ENCODE results near the gene IGFL4.
"Not testable (repeated sequence)": the region's sequence is repeated elsewhere in the genome, so short reads cannot be mapped to it uniquely, and the experiment has no call there.

The IGFL4 gene

DNA sequence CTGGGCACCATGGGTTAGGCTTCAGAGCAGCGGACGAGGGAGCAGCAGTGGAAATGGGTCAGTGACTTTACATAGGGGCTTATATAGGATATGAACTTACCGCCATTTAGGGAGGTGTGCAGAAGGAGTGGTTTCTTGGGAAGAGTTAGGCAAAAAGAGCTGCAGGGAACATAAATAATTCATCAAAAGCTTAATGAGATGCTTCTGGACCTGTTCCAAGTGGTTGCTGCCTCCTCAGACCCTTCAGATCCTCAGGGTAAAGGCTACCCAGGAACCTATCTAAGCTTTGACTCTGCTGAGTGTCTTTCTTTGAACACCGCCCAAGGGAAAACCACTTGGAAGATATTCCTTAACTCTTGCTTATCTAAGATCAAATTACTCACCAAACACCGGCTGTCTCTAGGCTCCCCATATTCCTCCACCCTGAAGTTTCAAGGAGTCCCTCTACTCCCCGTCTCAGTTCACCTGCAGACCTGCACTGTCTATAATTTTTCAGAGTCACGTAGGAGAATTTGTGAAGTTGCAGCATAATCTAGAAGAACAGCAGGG is at the start of gene IGFL4:
Gene IGFL4 (minus strand): TSS at position 51 of the 549 bp plus-strand sequence. CDS start 40 bp downstream, at position 11.
- no peak for DNase-seq

DNA sequence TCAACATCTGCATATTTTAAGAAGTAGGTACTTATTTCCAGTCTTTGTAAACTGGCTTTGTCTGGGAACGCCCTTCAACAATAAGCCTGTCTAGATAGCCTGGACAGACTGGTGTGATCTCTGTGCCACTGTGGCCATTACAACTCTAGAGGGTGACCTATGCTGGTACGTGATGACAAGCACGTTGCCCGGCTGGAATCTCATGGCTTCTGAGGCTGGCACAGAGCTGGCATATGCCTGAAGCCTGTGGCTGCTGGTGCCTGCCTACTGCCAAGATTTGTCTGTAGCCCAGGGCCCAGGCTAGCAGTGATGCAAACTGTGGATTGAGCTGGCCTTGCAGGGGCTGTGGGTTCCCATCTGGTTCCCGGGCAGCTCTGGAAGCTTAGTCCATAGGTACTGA is 49.6 kb upstream of the IGFL4 start:
- DNase-seq: no peak

DNA sequence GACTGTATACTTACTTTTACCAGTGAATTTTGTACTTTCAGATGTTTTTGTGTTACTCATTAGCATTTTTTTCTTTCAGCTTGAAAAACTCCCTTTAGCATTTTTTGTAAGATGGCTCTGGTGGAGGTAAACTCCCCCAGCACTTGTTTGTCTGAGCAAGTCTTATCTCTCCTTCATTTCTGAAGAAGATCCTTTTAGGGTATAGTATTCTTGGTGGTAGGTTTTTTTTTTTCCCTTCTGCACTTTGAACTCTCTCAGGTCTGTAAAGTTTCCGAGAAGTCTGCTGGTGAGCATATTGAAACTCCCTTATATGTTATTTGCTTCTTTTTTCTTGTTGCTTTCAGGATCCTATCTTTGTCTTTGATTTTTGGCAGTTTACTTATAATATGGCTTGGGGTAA is 48.6 kb upstream of the IGFL4 start:
- DNase-seq: no peak

DNA sequence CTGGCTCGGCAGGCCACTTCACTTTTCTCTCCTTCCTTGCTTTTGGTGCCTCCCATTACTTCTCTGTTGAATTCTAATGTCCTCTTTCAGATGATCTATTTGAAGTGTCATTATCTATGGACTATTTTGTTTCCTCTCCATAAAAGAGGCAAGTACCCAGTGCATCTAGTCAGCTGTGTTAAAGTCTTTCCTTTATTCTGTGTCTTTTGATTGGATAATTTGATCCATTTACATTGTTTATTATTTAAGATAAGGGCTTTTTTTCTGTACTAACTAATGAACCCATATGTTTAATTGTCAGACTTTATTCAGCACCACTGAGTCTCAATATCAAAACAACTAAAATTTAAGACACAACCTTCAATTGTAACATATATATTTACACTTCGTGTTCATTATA is 47.3 kb upstream of the IGFL4 start:
- DNase-seq: no peak

DNA sequence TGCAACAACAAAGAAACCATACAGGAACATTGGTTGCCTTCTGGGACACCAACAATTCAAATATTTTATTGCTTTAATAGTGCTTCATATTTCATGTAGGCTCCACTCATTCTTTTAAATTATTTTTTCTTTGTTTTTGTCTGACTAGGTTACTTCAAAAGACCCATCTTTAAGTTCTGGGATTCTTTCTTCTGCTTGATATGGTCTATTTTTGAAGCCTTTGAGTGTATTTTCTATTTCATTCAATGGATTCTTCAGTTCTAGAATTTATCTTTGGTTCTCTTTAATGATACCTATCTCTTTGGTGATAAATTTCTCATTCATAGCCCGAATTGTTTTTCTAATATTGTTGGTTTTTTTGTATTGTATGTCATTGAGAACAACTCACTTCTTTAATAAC is 45.1 kb upstream of the IGFL4 start:
- no peak for DNase-seq

DNA sequence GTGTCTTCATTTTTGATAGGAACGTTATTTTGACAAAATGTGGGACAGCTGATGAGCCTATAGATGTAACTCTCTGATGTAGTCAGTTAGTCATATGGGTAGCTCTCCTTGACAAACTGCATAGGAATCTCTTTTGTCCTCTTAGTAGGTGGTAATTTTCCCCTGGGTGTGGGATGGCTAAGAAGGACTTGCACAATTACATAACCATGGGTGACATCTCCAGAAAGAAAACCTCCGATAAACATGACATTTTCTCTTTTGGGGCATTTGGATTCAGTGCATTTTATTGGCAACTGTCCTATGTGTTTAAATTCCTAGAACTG is 41.9 kb upstream of the IGFL4 start:
- DNase-seq: no peak

DNA sequence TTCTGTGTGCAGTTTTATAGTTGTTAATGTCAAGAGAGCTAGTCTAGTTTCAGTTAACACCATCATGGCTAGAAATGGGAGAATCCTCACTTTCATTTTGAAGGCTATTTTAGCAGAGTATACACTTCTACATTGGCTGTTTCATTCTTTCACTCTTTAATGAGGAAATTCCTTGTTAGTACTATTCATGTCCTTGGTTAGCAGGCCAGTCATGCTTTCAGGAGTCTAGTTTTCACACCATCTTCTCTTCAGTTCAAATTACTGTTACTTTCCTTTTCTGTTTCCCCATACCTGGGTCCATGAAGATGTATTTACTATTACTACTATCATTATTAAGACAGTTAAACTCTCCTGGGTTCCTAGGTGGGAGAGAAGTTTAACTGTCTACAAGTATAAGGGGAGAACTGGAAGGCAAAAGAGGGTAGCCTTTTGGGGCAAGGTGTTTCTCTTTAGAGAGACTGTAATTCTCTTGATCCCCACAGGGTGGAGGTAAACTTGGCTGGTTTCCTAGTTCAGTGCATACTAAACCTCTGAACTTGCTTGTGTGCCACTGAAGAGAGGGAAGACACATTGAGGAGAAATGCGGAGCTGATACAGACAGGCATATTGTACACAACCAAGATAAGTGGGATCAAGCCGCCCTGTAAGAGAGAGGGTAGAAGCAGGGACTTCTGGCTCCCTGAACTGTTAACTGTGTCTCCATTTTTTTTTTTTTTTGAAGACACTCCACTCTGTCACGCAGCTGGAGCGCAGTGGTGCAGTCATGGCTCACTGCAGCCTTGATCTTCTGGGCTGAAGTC is 41.3 kb upstream of the IGFL4 start:
- DNase-seq: peak; percentile 30

DNA sequence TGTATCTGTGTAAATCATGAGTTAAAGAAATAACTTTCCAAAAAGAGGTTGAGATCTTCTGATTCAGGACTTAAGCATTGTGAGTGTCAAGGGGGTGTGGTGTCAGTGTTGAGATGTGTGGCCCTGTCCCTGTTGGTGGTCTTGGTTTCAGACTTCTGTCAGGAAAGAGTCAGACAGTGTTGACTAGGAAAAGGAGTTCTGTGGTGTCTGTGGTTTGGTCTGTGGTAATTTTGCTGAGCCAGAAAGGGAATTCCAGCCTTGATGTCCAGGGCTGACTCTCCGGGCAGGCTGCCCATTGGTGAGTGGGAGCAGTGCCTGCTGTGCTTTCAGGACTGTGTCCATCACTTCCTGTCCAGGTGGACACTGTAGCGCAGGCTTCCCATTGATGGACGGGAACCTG is 39.8 kb upstream of the IGFL4 start:
- no peak for DNase-seq

DNA sequence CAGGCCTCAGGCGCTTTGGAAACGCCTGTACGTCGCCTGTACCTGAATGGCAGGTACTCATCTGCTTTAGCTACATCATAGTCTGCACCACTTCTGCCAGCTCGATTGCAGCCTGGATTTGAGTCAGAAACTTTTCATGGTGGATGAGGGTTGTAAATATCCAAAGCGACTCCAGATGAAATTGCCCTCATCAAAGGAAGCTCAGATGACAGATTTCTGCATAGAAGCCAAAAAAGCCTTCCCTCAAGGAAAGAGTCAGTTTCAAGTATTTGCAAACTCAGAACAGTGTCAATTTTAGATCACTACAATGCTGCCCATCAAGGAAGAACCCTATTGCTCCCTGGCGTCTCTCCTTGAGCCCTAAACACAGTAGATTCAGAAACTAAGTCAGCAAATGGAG is 38.8 kb upstream of the IGFL4 start:
- no peak for DNase-seq

DNA sequence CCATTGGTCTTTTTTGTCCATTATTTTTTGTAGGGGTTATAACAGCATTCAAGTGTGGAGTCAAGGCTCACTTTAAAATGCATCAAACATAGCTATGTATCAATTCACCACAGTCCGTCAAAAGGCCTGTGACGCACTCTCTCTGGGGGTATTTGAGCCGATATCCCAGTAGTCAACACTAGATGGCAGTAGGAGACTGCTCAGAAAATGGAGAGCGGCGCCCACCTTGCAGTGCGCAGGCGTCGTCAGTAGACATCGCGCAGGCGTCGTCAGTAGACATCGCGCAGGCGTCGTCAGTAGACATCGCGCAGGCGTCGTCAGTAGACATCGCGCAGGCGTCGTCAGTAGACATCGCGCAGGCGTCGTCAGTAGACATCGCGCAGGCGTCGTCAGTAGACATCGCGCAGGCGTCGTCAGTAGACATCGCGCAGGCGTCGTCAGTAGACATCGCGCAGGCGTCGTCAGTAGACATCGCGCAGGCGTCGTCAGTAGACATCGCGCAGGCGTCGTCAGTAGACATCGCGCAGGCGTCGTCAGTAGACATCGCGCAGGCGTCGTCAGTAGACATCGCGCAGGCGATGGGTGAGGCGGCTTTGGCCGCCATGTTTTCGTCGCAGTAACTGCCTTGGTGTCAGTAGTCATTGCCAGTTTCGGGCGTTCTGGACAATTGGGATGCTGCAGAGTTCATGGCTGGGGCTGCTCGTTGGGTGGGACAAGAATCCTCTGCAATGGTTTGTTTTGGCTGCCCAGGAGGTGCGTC is 38.0 kb upstream of the IGFL4 start:
- not testable (repeated sequence) for DNase-seq

DNA sequence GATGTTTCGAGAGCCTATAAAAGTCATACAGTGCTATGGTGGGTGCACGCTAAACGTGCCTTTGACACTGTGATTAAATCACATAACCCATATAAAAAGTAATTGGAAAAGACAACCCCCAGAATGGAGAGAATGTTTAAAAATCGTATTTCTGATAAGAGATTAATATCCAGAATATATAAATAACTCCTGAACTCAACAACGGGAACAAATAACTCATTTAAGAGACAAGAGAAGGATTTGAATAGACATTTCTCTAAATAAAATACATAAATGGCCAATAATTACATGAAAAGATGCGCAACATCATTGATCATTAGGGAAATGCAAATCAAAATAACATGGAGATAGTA is 37.0 kb upstream of the IGFL4 start:
- DNase-seq: no peak

DNA sequence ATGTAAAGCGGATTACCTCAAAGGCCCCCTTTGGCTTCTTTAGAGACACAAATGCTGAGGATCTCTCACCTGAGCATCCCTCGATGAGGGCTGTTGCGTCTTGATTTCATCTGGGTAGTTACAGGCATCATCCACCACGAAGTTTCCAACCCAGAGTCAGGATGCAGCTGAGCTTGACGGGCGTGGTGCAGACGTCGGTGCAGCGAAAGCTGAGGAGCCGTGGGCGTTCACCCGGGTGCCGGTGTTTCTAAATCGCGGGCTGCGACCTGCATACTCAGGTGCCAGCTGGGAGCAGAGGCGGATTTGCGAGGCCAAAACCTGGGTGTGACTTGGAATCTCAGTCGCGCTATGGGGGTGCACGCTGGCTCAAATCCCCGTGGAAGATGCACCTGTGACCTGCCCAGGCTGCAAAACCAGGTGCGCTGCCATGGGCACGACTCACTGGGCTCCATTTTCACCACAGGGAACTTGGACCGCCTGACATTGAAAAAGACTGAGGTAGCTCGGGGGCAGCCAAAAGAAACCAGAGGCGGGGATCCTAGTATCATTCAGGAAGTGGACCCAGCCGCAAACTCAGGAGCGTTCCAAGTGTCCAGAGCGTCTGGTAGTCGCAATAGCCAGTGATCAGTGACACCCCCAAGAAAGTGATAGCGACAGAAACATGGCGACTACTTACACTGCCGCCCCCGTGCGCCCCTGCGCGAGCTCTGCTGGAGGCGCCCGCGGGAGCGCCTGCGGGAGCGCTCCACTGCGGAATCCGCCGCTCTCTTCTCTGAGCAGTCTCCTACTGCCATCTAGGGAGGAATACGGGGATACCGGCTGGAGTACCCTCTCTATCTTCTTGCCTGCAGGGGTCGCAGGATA is 36.4 kb upstream of the IGFL4 start:
- peak; percentile 73 for DNase-seq

DNA sequence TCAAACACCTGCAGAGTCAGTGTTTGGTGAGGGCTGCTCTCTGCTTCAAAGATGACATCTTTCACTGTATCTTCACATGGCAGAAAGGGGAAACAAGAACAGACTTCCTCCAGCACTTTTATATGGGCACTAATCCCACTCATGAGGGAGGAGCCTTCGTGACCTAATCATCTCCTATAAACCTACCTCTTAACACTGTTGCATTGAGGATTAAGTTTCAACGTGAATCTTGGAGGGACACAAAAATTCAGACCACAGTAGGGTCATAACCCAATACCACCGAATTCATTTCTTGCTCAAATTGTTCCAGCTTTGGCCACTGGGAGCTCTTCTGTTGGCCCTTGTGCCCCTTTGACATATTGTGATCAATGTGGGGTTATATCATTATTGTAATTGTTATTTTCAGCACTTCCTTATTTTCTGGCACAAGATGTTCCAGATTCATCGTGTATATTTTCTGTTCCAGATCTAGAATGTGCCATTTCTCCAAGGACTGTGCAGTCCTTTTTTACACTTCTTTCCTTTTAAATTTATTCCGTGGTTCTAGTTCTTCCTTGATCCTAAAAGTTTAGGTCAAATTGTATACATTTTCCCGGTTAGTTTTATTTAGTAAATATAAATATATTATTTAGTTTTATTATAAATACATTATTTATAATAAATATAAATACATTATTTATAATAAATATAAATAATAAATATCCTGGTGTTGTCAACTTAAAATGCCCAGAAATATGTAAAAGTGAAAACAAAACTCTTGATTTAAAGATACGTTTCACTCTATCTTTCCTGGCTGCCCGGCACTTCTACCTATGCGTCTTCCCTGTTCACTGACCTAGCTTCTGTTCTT is 35.5 kb upstream of the IGFL4 start:
- peak; percentile 55 for DNase-seq

DNA sequence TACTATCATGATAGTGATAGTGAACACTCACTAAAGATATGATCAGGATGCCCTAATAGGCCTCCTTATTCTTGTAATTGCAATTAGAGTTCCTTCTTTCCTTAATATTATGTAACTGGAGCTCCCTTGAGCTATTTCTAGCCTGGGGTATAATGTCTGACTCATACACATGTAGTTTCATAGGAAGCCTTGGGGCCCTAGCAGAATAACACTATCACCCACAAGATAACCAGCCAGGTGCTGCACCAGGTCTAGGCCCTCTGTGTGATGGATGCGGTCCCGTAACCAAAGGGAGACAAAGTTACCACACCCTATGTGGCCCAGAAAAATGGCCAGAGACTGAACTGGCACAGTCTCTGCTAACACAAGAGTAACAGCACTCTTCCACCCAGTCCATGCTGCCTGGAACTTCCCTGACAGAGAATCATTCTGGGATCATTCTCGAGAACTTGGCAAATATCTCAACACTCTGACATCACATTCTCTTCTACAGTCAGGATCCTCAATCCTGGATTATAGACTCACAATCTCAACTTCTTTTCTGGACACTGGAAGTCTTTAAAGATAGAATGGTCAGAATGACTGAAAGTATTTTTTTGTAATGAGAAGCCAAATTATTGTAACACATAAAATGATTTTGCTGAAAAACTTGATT is 32.6 kb upstream of the IGFL4 start:
- DNase-seq: peak; percentile 37

DNA sequence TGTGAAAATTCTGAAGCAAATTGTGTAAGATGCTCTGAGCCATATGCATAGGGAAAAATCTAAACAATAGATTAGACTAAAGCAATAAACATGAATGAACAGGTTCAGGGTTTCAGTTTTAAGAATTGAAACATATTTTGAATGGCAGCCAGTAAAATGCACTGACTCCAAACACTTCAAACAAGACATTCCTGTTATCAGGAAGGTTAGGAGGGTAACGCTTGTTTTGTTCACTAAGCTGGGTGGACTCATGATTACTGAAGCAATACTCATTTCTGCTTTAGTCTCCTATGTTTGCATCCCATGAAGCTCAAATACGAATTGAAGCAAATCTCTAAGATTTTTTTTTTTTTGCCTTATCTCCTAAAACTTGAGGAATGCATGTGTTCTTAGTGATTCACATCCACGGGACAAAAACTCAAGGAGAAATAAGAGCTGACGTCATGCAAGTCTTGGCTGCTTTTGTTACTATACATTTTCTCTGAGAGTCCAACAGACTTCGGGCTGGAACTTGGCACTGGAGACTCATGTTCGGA is 29.1 kb upstream of the IGFL4 start:
- DNase-seq: no peak

DNA sequence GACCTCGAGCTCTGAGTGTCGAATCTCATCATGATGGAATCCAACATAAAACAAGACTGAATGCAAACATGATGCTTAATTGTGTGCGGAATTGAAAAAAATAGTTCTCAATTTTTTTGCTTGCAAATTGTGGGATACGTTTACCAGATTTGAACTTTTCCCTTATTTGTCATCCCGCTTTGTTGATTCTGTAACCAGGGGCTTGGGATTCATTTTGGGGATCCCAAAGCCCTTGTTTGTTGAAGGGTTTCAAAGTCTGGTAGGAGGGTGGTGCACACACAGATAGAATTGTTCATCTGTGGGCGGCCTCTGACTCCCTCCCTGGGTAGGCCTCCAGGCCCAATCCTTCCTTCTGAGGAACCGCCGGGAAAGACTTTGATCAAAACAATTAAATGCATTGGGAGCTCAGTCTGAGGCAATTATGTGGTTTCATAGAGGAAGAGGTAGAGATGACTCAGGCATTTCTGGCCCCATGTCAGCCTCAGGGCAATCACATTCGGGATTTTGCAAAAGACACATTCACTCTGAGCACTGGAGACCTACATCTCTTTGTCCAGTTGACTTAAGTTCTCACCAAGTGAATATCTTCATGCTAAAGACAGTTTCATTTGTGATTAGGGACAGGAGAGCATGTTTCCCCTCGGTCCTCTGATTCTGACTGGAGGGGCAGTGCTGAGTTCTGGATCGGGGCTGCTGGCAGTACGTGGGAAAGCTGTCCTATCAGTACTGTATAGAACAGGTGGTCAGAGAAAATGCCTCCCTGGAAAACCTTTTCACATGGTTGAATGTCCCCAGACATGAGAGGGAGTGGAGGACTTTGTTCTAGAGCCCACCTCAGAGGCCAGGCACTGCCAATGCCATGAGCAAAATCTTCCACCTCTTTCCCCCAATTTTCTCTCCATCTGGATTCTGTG is 27.8 kb upstream of the IGFL4 start:
- peak; percentile 69 for DNase-seq

DNA sequence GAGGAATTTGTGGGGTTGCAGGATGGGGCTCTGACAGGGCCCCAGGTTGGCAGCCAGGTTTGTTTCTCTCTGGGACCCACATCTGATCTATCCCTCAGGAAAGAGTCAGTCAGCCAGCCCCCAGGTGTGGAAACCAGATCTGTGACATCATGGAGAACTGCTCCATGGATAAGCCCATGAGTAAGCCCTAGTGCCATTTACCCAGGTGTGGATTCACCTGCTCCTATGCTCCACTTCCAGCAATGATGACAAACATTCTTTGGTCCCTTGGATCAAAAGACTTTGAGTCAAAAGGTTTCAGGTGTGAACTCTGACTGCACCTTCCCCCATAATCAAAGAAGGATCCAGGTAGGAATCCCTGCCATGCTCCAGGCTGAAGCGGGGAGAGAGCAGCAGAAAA is 26.9 kb upstream of the IGFL4 start:
- DNase-seq: no peak

DNA sequence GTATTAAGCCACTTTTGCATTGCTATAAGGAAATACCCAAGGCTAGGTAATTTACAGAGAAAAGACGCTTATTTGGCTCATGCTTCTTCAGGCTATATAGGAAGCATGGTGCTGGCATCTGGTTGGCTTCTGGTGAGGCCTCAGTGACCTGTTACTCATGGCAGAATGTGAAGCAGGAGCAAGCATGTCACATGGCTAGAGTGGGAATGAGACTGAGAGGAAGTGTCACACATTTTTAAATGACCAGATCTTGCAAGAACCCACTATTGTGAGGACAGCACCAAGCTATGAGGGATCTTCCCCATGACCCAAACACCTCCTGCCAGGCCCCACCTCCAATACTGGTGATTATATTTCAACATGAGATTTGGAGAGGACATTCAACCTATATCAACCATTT is 25.7 kb upstream of the IGFL4 start:
- no peak for DNase-seq

DNA sequence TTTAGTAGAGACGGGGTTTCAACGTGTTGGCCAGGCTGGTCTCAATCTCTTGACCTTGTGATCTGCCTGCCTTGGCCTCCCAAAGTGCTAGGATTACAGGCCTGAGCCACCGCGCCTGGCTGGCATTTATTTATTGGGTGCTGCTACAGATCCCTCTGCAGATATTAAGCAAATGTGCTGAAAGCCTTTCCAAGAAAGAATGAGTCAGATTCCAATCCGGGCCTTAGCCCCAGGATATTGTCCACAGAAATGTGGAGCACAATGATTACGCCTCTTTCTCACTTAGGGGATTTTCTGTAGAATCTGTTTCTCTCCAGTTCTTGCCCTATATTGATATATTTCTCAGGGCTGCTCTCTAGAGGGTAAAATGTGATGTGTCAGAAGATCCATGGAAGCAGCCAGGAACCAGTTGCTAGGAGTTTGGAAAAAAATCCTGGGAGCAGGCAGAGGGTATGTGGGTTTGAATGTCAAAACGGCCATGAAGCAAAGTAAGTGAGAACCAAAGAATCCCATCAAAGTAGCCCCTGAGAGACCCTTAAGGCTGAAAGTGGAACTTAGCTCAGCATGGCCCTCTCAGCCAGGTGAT is 24.8 kb upstream of the IGFL4 start:
- DNase-seq: no peak

DNA sequence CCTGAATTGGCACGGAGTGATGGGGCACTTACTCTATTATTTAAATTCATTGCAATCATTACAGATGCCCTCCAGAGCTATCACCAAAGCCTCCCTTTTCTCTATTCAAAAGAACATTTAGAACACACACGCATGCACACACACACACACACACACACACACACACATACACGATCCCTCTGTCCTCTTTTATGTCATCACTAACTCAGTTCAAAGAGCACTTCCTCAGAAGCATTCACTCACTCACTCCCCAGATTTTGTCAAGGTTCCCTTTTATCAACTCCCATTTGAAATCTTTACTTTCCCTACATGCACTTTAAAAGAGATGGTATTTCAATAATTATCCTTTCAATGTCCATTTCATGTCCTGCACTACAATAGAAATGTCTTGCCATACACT is 22.4 kb upstream of the IGFL4 start:
- no peak for DNase-seq
